K562 (cell line): Measurements from ENCODE around the gene LATS1. TPM values are rescaled to one million over a fixed set of nuclear protein-coding genes. Genes with fewer than 3 reads are reported as not detected.
"Not testable (repeated sequence)": the region's sequence is repeated elsewhere in the genome, so short reads cannot be mapped to it uniquely, and the experiment has no call there.

Source experiments
- ATAC-seq: fragments of 200-7000 bp; cut with Tn5 transposase; 3 replicates; pipeline ENCODE4 v1.9.1; 2020; ENCODE audit warnings: moderate library complexity
- BruUV-seq: library from RNA; stranded (reverse); fragments of 400-500 nt; replicated peaks from 2 replicates; lab custom pipeline; 2021; lab: Mats Ljungman, UMichigan
- CTCF ChIA-PET: fragments of 300-600 bp; formaldehyde crosslinking; extraction: SDS; loops from one replicate; lab custom pipeline; 2021; ENCODE audit warnings: low intra/inter-chr PET ratio; lab: Yijun Ruan, JAX
- POLR2A ChIA-PET: fragments of 300-600, 350-650 bp; sonication (Branson Sonifier 250); formaldehyde crosslinking; extraction: SDS; loops from one replicate; lab custom pipeline; 2021; ENCODE audit warnings: antibody characterized with exemption, inconsistent platforms; lab: Yijun Ruan, JAX
- DNase-seq, 4 experiments: peaks; one replicate each; pipeline versions ENCODE4 v3.0.0 to v3.0.0-alpha.2; 2011 to 2018; ENCODE audit warnings: low spot score in 3 of 4, mixed read lengths in 3 of 4; ENCODE audit errors: extremely low read depth in 1 of 4
- FAIRE-seq: peaks from 2 replicates; lab custom pipeline; 2011; peaks lifted over from hg19 to GRCh38; lab: Jason Lieb, UNC
- H2AFZ ChIP-seq: 2 replicates; pipeline ENCODE4 v1.6.0; 2011; ENCODE audit warnings: low read depth, low read length, control low read depth, inconsistent platforms
- H3K27ac ChIP-seq: fragments of 200-600 bp; 3 replicates; pipeline ENCODE4 v1.8.0; 2011; ENCODE audit warnings: low read depth, mild to moderate bottlenecking, control low read depth, inconsistent platforms, low read length, moderate library complexity, mixed read lengths; ENCODE audit errors: extremely low read depth
- H3K27me3 ChIP-seq, 2 experiments: fragments of 300-600 bp in 1 of 2; 2 replicates in 1 of 2; 3 replicates in 1 of 2; pipeline versions ENCODE4 v1.6.0 to v1.8.0; 2011; ENCODE audit warnings: inconsistent platforms in 2 of 2, low read length in 2 of 2, mild to moderate bottlenecking in 1 of 2, mixed read lengths in 1 of 2, moderate library complexity in 1 of 2; ENCODE audit not compliant: control insufficient read depth in 2 of 2, insufficient read depth in 2 of 2
- H3K36me3 ChIP-seq: fragments of 300-600 bp; 3 replicates; pipeline ENCODE4 v1.8.0; 2011; ENCODE audit warnings: mild to moderate bottlenecking, low read length, inconsistent platforms; ENCODE audit not compliant: control insufficient read depth, insufficient read depth
- H3K4me1 ChIP-seq, 2 experiments: fragments of 200-600 bp in 1 of 2; replicated peaks in 1 of 2; 2 replicates in 1 of 2; 3 replicates in 1 of 2; pipeline versions ENCODE4 v1.5.1 to v1.8.0; 2011; ENCODE audit warnings: inconsistent platforms in 2 of 2, low read length in 2 of 2, mild to moderate bottlenecking in 1 of 2, mixed read lengths in 1 of 2, moderate library complexity in 1 of 2; ENCODE audit not compliant: control insufficient read depth in 2 of 2, insufficient read depth in 2 of 2
- H3K4me2 ChIP-seq: 2 replicates; pipeline ENCODE4 v1.6.1; 2011; ENCODE audit warnings: low read length, control low read depth, inconsistent platforms, mixed read lengths; ENCODE audit not compliant: insufficient read depth
- H3K4me3 ChIP-seq: fragments of 200-600 bp; sonication (generic), shearing (Covaris generic); 2 replicates; pipeline ENCODE4 v1.5.1; 2016; ENCODE audit warnings: control low read depth, inconsistent platforms
- H3K79me2 ChIP-seq: fragments of 200-600 bp; 3 replicates; pipeline ENCODE4 v1.8.0; 2011; ENCODE audit warnings: low read length, inconsistent platforms; ENCODE audit not compliant: control insufficient read depth, insufficient read depth
- H3K9ac ChIP-seq, 2 experiments: 2 replicates each; pipeline versions ENCODE4 v1.6.0 to v1.6.1; 2011; ENCODE audit warnings: low read depth in 2 of 2, low read length in 2 of 2, control low read depth in 1 of 2, inconsistent platforms in 1 of 2, mild to moderate bottlenecking in 1 of 2, mixed read lengths in 1 of 2; ENCODE audit not compliant: insufficient read depth in 1 of 2
- H3K9me1 ChIP-seq: one replicate; pipeline ENCODE4 v1.6.0; 2011; ENCODE audit warnings: inconsistent platforms, mild to moderate bottlenecking, low read length, moderate library complexity; ENCODE audit not compliant: control insufficient read depth, insufficient read depth
- H3K9me3 ChIP-seq: replicated peaks from 2 replicates; pipeline ENCODE4 v1.5.1; 2011; ENCODE audit warnings: low read depth, low read length, inconsistent platforms; ENCODE audit not compliant: control insufficient read depth, insufficient read depth
- H4K20me1 ChIP-seq: replicated peaks from 2 replicates; pipeline ENCODE4 v1.6.1; 2011; ENCODE audit warnings: low read length, inconsistent platforms, mixed read lengths; ENCODE audit not compliant: control insufficient read depth, insufficient read depth
- ATF7 ChIP-seq: fragments of 450-650 bp; IDR thresholded peaks from 2 replicates; pipeline ENCODE4 v1.7.1; 2014; ENCODE audit warnings: mild to moderate bottlenecking, moderate library complexity
- BCOR ChIP-seq: fragments of 450-650 bp; IDR thresholded peaks from 2 replicates; pipeline ENCODE4 v1.6.1; 2016
- GTF3C2 ChIP-seq: IDR thresholded peaks from 3 replicates; pipeline ENCODE4 v1.6.1; 2011; ENCODE audit warnings: borderline replicate concordance, mild to moderate bottlenecking, moderate library complexity; ENCODE audit not compliant: insufficient read length; ENCODE audit errors: extremely low read depth
- HNRNPK ChIP-seq: fragments of 200-400 bp; formaldehyde crosslinking; IDR thresholded peaks from one replicate; pipeline ENCODE4 v1.6.1; 2018; ENCODE audit warnings: mild to moderate bottlenecking, low read depth, low read length; ENCODE audit not compliant: poor library complexity, severe bottlenecking
- RBM34 ChIP-seq: fragments of 200-400 bp; formaldehyde crosslinking; IDR thresholded peaks from 2 replicates; pipeline ENCODE4 v1.6.1; 2018; ENCODE audit warnings: low read length, borderline replicate concordance; ENCODE audit not compliant: insufficient read depth
- RFX7 ChIP-seq: fragments of 250-450 bp; sonication (Bioruptor Pico); IDR thresholded peaks from 2 replicates; pipeline ENCODE4 v1.5.1; 2021; ENCODE audit warnings: mild to moderate bottlenecking
- SNIP1 ChIP-seq: fragments of 450-650 bp; IDR thresholded peaks from 2 replicates; pipeline ENCODE4 v1.7.1; 2017; ENCODE audit warnings: low read depth, mild to moderate bottlenecking
- TBL1XR1 ChIP-seq, 2 experiments: IDR thresholded peaks; 2 replicates each; pipeline ENCODE4 v1.6.1; 2012; ENCODE audit warnings: improper control_type of control experiment in 2 of 2, low read length in 2 of 2, mild to moderate bottlenecking in 1 of 2
- XRCC5 ChIP-seq: fragments of 200-400 bp; formaldehyde crosslinking; IDR thresholded peaks from 2 replicates; pipeline ENCODE4 v1.6.1; 2017; ENCODE audit warnings: low read depth, mild to moderate bottlenecking, low read length
- ZNF121 ChIP-seq: sonication (generic); formaldehyde crosslinking; conservative IDR thresholded peaks from 2 replicates; pipeline ENCODE4 v1.8.0; 2022; ENCODE audit warnings: missing genetic modification reagents
- WGBS: fragments of 100-300 bp; shearing (Covaris generic); methylation state at CpG from one replicate; pipeline ENCODE4 v1.1.6; 2016; ENCODE audit warnings: low coverage, mixed read lengths; ENCODE audit not compliant: insufficient coverage; ENCODE audit errors: missing lambda C conversion rate; 5-methylcytosine and 5-hydroxymethylcytosine counted together
- in situ Hi-C: fragments of 300-500 bp; cut with MboI; formaldehyde crosslinking; loops from 4 replicates; pipeline ENCODE4 v1.15.0; 2018; ENCODE audit warnings: inconsistent platforms, mixed read lengths
- intact Hi-C: fragments of 100-400 bp; cut with micrococcal nuclease; formaldehyde crosslinking; loops from 2 replicates; pipeline ENCODE4 v1.14.2; 2022
- polyA plus RNA-seq, 8 experiments: library from polyadenylated mRNA; depleted of rRNA in 4 of 8; stranded (reverse) in 5 of 8; unstranded in 3 of 8; fragments of >200 nt; fragmentation: Nextera tagmentation in 2 of 8; fragmentation: Illumina TruSeq in 1 of 8; extraction: Ambion mirVana in 2 of 8; extraction: Trizol in 1 of 8; gene quantifications; 2 replicates each; pipeline versions ENCODE4 v1.2.1 to v1.2.3, GENCODE V29; 2011 to 2014; ENCODE audit warnings: inconsistent platforms in 1 of 8, missing spikeins in 1 of 8
- total RNA-seq, 7 experiments: library from RNA; depleted of rRNA in 6 of 7; stranded (reverse); fragments of >200 nt in 6 of 7; fragmentation: Illumina TruSeq in 2 of 7; extraction: Trizol in 2 of 7; gene quantifications; 2 replicates each; pipeline versions ENCODE4 v1.2.1 to v1.2.3, GENCODE V29; 2011 to 2021; ENCODE audit warnings: low replicate concordance in 1 of 7
- TF ChIP-seq, protein P1 (sequence below): sonication (generic); formaldehyde crosslinking; IDR thresholded peaks from 2 replicates; pipeline ENCODE4 v1.5.0; 2020; ENCODE audit warnings: missing genetic modification reagents
- TF ChIP-seq, protein P2 (sequence below), 2 experiments: IDR thresholded peaks; 2 replicates each; pipeline ENCODE4 v1.6.1; 2012; ENCODE audit warnings: improper control_type of control experiment in 2 of 2, low read depth in 2 of 2, low read length in 2 of 2, borderline replicate concordance in 1 of 2

Gene LATS1
- total and polyA plus RNA-seq, 9 of the 15 experiments (the other 6 are each of a cell fraction or from before 2014, with no cell fraction given), result 5.0 to 36.3 (median 18.4) TPM

DNA sequence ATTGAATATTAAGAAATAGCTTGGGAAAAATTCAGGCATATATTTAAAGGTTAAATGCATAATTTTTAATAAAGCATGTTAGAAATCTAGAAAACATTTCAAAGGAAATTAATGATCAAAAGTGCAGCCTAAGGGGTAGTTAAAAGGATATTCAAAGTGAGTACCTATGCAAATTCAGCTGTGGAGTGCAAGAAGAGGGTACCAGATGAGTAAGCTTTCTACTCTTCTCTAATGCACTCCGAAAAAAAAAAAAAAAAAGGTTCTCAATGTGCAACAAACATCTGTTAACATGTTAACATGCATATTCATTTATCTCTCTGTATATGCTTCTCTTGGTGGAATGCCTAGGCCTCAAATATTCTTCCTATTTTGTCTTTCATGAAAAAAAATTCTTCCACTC, 37.4 kb downstream of the LATS1 start:
- no peak for DNase-seq
- TF ChIP-seq TBL1XR1 (IDR thresholded peaks at IDR 0.05; ENCODE audit: low read length in 2 of 2), result no peak
- TF ChIP-seq SNIP1, result no peak
- no peak for TF ChIP-seq RBM34
- no peak for TF ChIP-seq ZNF121
- TF ChIP-seq GTF3C2, result no peak
- TF ChIP-seq BCOR, result no peak
- no peak for TF ChIP-seq HNRNPK
- no peak for TF ChIP-seq RFX7
- TF ChIP-seq, protein P1, sequence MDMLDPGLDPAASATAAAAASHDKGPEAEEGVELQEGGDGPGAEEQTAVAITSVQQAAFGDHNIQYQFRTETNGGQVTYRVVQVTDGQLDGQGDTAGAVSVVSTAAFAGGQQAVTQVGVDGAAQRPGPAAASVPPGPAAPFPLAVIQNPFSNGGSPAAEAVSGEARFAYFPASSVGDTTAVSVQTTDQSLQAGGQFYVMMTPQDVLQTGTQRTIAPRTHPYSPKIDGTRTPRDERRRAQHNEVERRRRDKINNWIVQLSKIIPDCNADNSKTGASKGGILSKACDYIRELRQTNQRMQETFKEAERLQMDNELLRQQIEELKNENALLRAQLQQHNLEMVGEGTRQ (CRISPR knock-in tag), result no peak
- no peak for TF ChIP-seq ATF7
- TF ChIP-seq, protein P2, sequence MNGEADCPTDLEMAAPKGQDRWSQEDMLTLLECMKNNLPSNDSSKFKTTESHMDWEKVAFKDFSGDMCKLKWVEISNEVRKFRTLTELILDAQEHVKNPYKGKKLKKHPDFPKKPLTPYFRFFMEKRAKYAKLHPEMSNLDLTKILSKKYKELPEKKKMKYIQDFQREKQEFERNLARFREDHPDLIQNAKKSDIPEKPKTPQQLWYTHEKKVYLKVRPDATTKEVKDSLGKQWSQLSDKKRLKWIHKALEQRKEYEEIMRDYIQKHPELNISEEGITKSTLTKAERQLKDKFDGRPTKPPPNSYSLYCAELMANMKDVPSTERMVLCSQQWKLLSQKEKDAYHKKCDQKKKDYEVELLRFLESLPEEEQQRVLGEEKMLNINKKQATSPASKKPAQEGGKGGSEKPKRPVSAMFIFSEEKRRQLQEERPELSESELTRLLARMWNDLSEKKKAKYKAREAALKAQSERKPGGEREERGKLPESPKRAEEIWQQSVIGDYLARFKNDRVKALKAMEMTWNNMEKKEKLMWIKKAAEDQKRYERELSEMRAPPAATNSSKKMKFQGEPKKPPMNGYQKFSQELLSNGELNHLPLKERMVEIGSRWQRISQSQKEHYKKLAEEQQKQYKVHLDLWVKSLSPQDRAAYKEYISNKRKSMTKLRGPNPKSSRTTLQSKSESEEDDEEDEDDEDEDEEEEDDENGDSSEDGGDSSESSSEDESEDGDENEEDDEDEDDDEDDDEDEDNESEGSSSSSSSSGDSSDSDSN (IDR thresholded peaks at IDR 0.05; ENCODE audit: borderline replicate concordance in 1 of 2, low read depth in 2 of 2, low read length in 2 of 2), result no peak
- no peak for TF ChIP-seq XRCC5
- no TSS peak for BruUV-seq
- Histone ChIP-seq H3K4me2 (no peak overlapping the region), H3K27ac (no peak overlapping the region), H3K79me2 (peaks cover 30% of the 10 kb centered on the region), H3K9ac (no peak overlapping the region), H3K4me3 (no peak overlapping the region), H2AFZ (no peak overlapping the region), H4K20me1 (no peaks in the 10 kb centered on the region), H3K4me1 (no peaks in the 10 kb centered on the region), H3K9me3 (no peaks in the 10 kb centered on the region), H3K9me1 (no peaks in the 10 kb centered on the region), H3K27me3 (no peaks in the 10 kb centered on the region), H3K36me3 (peaks cover 75% of the 10 kb centered on the region)
- intact Hi-C loops (no loop called here), in situ Hi-C loops (no loop called here)
- 80% methylated on average over 1 of the region's 1 CpG for WGBS
- CTCF ChIA-PET, result no interaction called here
- no peak for FAIRE-seq
- POLR2A ChIA-PET, result no interaction called here
- no peak for ATAC-seq

DNA sequence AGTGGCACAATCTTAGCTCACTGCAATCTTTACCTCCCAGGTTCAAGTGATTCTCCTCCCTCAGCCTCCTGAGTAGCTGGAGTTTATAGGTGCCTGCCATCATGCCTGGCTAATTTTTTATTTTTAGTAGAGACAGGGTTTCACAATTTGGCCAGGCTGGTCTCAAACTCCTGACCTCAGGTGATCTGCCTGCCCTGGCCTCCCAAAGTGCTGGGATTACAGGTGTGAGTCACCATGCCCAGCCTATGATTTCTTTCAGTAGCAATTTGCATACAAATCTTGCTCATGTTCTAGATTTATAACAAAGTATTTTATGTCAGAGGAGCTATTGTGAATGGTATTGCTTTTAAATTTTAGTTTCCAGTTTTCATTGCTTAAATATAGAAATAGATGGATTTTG, 45.6 kb downstream of the LATS1 start:
- H3K4me2 ChIP-seq, BruUV-seq, H3K4me3 ChIP-seq, intact Hi-C loops, POLR2A ChIA-PET, H3K27me3 ChIP-seq, ATAC-seq, H4K20me1 ChIP-seq, H2AFZ ChIP-seq, in situ Hi-C loops, H3K79me2 ChIP-seq, H3K27ac ChIP-seq, H3K4me1 ChIP-seq, H3K9me1 ChIP-seq, H3K9ac ChIP-seq, FAIRE-seq, CTCF ChIA-PET, H3K9me3 ChIP-seq, DNase-seq: not testable (repeated sequence)
- H3K36me3 ChIP-seq, result peaks cover 93% of the 10 kb centered on the region
